ENCODE results near the gene SELENOI.

Gene SELENOI

GRCh38 chr2:26355038-26355995, 9.4 kb downstream of the SELENOI start:
- TF ChIP-seq CTCF (IDR thresholded peaks at IDR 0.05; ENCODE audit: borderline replicate concordance, control extremely low read depth, extremely low read depth, insufficient read depth, missing control alignments) = no peak
- DNase-seq (ENCODE audit: low spot score) = no peak
- in situ Hi-C loops (cut with MboI; ENCODE audit: low sequenced_read_pairs, unreplicated experiment) = no loop called here

GRCh38 chr2:26356111-26356510, 10.2 kb downstream of the SELENOI start:
- no peak for DNase-seq (ENCODE audit: low spot score)
- in situ Hi-C loops (cut with MboI; ENCODE audit: low sequenced_read_pairs, unreplicated experiment) = no loop called here
- no peak for TF ChIP-seq CTCF (IDR thresholded peaks at IDR 0.05; ENCODE audit: borderline replicate concordance, control extremely low read depth, extremely low read depth, insufficient read depth, missing control alignments)

- no peak for DNase-seq (ENCODE audit: low spot score)
- in situ Hi-C loops (cut with MboI; ENCODE audit: low sequenced_read_pairs, unreplicated experiment) = no loop called here
- no peak for TF ChIP-seq CTCF (IDR thresholded peaks at IDR 0.05; ENCODE audit: borderline replicate concordance, control extremely low read depth, extremely low read depth, insufficient read depth, missing control alignments)
Measured at GRCh38 chr2:26356771-26357170, 10.8 kb downstream of the SELENOI start.

- no peak for TF ChIP-seq CTCF (IDR thresholded peaks at IDR 0.05; ENCODE audit: borderline replicate concordance, control extremely low read depth, extremely low read depth, insufficient read depth, missing control alignments)
- no peak for DNase-seq (ENCODE audit: low spot score)
- in situ Hi-C loops (cut with MboI; ENCODE audit: low sequenced_read_pairs, unreplicated experiment) = no loop called here
Measured at GRCh38 chr2:26359886-26360473, 14.0 kb downstream of the SELENOI start.

GRCh38 chr2:26363323-26363722, 17.4 kb downstream of the SELENOI start:
- DNase-seq (ENCODE audit: low spot score) = no peak
- in situ Hi-C loops (cut with MboI; ENCODE audit: low sequenced_read_pairs, unreplicated experiment) = no loop called here
- no peak for TF ChIP-seq CTCF (IDR thresholded peaks at IDR 0.05; ENCODE audit: borderline replicate concordance, control extremely low read depth, extremely low read depth, insufficient read depth, missing control alignments)

- TF ChIP-seq CTCF (IDR thresholded peaks at IDR 0.05; ENCODE audit: borderline replicate concordance, control extremely low read depth, extremely low read depth, insufficient read depth, missing control alignments) = no peak
- in situ Hi-C loops (cut with MboI; ENCODE audit: low sequenced_read_pairs, unreplicated experiment) = no loop called here
- DNase-seq (ENCODE audit: low spot score) = no peak
Measured at GRCh38 chr2:26363958-26364357, 18.0 kb downstream of the SELENOI start.
